ENCODE results near the gene TOR1AIP1.
"Not testable (repeated sequence)": the region's sequence is repeated elsewhere in the genome, so short reads cannot be mapped to it uniquely, and the experiment has no call there.

TOR1AIP1 gene

GRCh38 chr1:179882253-179883039 is at the start of gene TOR1AIP1:
TOR1AIP1 (plus strand) TSS chr1:179882285; CDS start chr1:179882503, 218 bp downstream.
- peak; percentile 98 for DNase-seq

- not testable (repeated sequence) for DNase-seq
Observed at GRCh38 chr1:179836686-179837445, 45.2 kb upstream of the TOR1AIP1 start.

- no peak for DNase-seq
Observed at GRCh38 chr1:179840107-179840506, 42.0 kb upstream of the TOR1AIP1 start.

- no peak for DNase-seq
Observed at GRCh38 chr1:179848233-179848632, 33.9 kb upstream of the TOR1AIP1 start.

GRCh38 chr1:179853102-179853501 is 29.0 kb upstream of the TOR1AIP1 start:
- no peak for DNase-seq

GRCh38 chr1:179855831-179856230 is 26.3 kb upstream of the TOR1AIP1 start:
- not testable (repeated sequence) for DNase-seq

GRCh38 chr1:179856296-179856695 is 25.8 kb upstream of the TOR1AIP1 start:
- DNase-seq, result no peak

- no peak for DNase-seq
Observed at GRCh38 chr1:179857009-179857408, 25.1 kb upstream of the TOR1AIP1 start.

- no peak for DNase-seq
Observed at GRCh38 chr1:179860652-179861051, 21.4 kb upstream of the TOR1AIP1 start.

- no peak for DNase-seq
Observed at GRCh38 chr1:179865377-179865776, 16.7 kb upstream of the TOR1AIP1 start.

- no peak for DNase-seq
Observed at GRCh38 chr1:179866616-179867015, 15.5 kb upstream of the TOR1AIP1 start.

GRCh38 chr1:179867493-179868330 is 14.4 kb upstream of the TOR1AIP1 start:
- peak; percentile 49 for DNase-seq

GRCh38 chr1:179870870-179871269 is 11.2 kb upstream of the TOR1AIP1 start:
- DNase-seq, result no peak

GRCh38 chr1:179871940-179872339 is 10.1 kb upstream of the TOR1AIP1 start:
- DNase-seq, result no peak

GRCh38 chr1:179872558-179872957 is 9.5 kb upstream of the TOR1AIP1 start:
- no peak for DNase-seq

- DNase-seq, result no peak
Observed at GRCh38 chr1:179873438-179873851, 8.6 kb upstream of the TOR1AIP1 start.

- DNase-seq, result no peak
Observed at GRCh38 chr1:179875596-179876299, 6.3 kb upstream of the TOR1AIP1 start.

GRCh38 chr1:179876300-179876715 is 5.8 kb upstream of the TOR1AIP1 start:
- no peak for DNase-seq

GRCh38 chr1:179877586-179878265 is 4.4 kb upstream of the TOR1AIP1 start, which contains the start of gene TOR1AIP2:
TOR1AIP2 (minus strand) TSS chr1:179877803; CDS start chr1:179852665, 25,138 bp downstream.
- DNase-seq, result peak; percentile 86

- DNase-seq, result no peak
Observed at GRCh38 chr1:179879797-179880196, 2.3 kb upstream of the TOR1AIP1 start.

GRCh38 chr1:179881642-179882252 is 338 bp upstream of the TOR1AIP1 start:
- no peak for DNase-seq
